GM12865 (cell line): ENCODE measurements around the gene DCT.

ENCODE experiments used
- DNase-seq: peaks from one replicate; pipeline ENCODE4 v3.0.0; 2010; ENCODE audit warnings: low read depth
- H3K4me3 ChIP-seq: 2 replicates; pipeline ENCODE4 v1.5.1; 2011; ENCODE audit warnings: mild to moderate bottlenecking, low read depth, low read length, control low read depth
- CTCF ChIP-seq: IDR thresholded peaks from 2 replicates; pipeline ENCODE4 v1.5.1; 2011; ENCODE audit warnings: low read length, control low read depth, low read depth, inconsistent platforms; ENCODE audit not compliant: insufficient read depth; ENCODE audit errors: missing control alignments

DCT gene

GRCh38 chr13:94412870-94413597, 66.4 kb downstream of the DCT start:
- DNase-seq = no peak
- no peak for TF ChIP-seq CTCF

GRCh38 chr13:94411747-94412146, 67.7 kb downstream of the DCT start:
- H3K4me3 ChIP-seq = no peak overlapping the region
- TF ChIP-seq CTCF = no peak

More at GRCh38 chr13:94412870-94413597, 66.4 kb downstream of the DCT start:
- no peak overlapping the region for H3K4me3 ChIP-seq

GRCh38 chr13:94408314-94409036, 71.0 kb downstream of the DCT start:
- no peak for TF ChIP-seq CTCF

More at GRCh38 chr13:94411747-94412146, 67.7 kb downstream of the DCT start:
- no peak for DNase-seq

GRCh38 chr13:94400874-94401273, 78.6 kb downstream of the DCT start:
- TF ChIP-seq CTCF = no peak
- DNase-seq = no peak
- H3K4me3 ChIP-seq = no peak overlapping the region

More at GRCh38 chr13:94408314-94409036, 71.0 kb downstream of the DCT start:
- DNase-seq = no peak
- H3K4me3 ChIP-seq = no peak overlapping the region

GRCh38 chr13:94399812-94400211, 79.7 kb downstream of the DCT start:
- H3K4me3 ChIP-seq = no peak overlapping the region
- no peak for TF ChIP-seq CTCF
- DNase-seq = no peak

GRCh38 chr13:94395860-94396259, 83.6 kb downstream of the DCT start:
- H3K4me3 ChIP-seq = no peak overlapping the region
- no peak for TF ChIP-seq CTCF
- no peak for DNase-seq
